Esophagus squamous epithelium (tissue), 5 donors: ENCODE measurements around the gene ULBP3. TPM values are rescaled to one million over a fixed set of nuclear protein-coding genes. Genes with fewer than 3 reads are reported as not detected.

Experiments
- DNase-seq: peaks from one replicate; lab custom pipeline; 2025; lab: John Stamatoyannopoulos, UW
- H3K27ac ChIP-seq, 4 donors: fragments of 200-600 bp; sonication (generic); one replicate each; pipeline ENCODE4 v1.5.1; 2016 to 2019; ENCODE audit warnings: mild to moderate bottlenecking in 1 of 4
- H3K27me3 ChIP-seq, 4 donors: fragments of 200-600 bp; sonication (generic); 1 replicate in 3 of 4; 2 replicates in 1 of 4; pipeline versions ENCODE4 v1.5.1 to v1.6.0; 2017 to 2021; ENCODE audit warnings: antibody characterized with exemption in 1 of 4
- H3K36me3 ChIP-seq, 3 donors: fragments of 200-600 bp; sonication (generic); one replicate each; pipeline ENCODE4 v1.5.1; 2016 to 2019
- H3K4me1 ChIP-seq, 3 donors: fragments of 200-600 bp; sonication (generic); one replicate each; pipeline ENCODE4 v1.5.1; 2017 to 2019
- H3K4me3 ChIP-seq, 4 donors: fragments of 200-600 bp; sonication (generic); 1 replicate in 3 of 4; 2 replicates in 1 of 4; pipeline ENCODE4 v1.5.1; 2016 to 2019; ENCODE audit warnings: mild to moderate bottlenecking in 2 of 4, moderate library complexity in 1 of 4
- H3K9me3 ChIP-seq, 3 donors: fragments of 200-600 bp; sonication (generic); one replicate each; pipeline ENCODE4 v1.5.1; 2016 to 2019
- CTCF ChIP-seq, 6 experiments: fragments of 450-650 bp in 4 of 6; fragments of 200-600 bp in 2 of 6; sonication (generic) in 2 of 6; IDR thresholded peaks; one replicate each; pipeline ENCODE4 v1.5.1; 2016 to 2019; ENCODE audit warnings: antibody characterized with exemption in 6 of 6, mild to moderate bottlenecking in 4 of 6, moderate library complexity in 4 of 6
- POLR2A ChIP-seq, 4 donors: fragments of 450-650 bp; IDR thresholded peaks; one replicate each; pipeline ENCODE4 v1.6.1; 2017; ENCODE audit warnings: antibody characterized with exemption in 4 of 4, mild to moderate bottlenecking in 4 of 4, moderate library complexity in 3 of 4
- WGBS, 2 donors: methylation state at CpG; one replicate each; pipeline ENCODE4 v1.1.5; 2018; 5-methylcytosine and 5-hydroxymethylcytosine counted together
- intact Hi-C: fragments of 100-400 bp; cut with DNase I; formaldehyde crosslinking; loops from one replicate; pipeline ENCODE4 v1.15.0; 2022
- total RNA-seq, 4 donors: library from RNA; depleted of rRNA; stranded (reverse); fragments of >200 nt; gene quantifications; one replicate each; pipeline ENCODE4 v1.1.0, GENCODE V29; 2016
- donor health status: DM: yes; HTN: yes; CAD: no.

Gene ULBP3
- total RNA-seq: 1 to 10 TPM; 2.1 to 5.0 (median 3.3) TPM

GRCh38 chr6:150068720-150069648, at the start of gene ULBP3:
Gene ULBP3 (minus strand): TSS chr6:150069121. CDS start chr6:150069066, 55 bp downstream.
- Histone ChIP-seq H3K27ac (peak within 1 kb of the TSS; percentile 57 to 84 (median 80)), H3K4me3 (peak within 1 kb of the TSS; percentile 34 to 90 (median 72)), H3K27me3 (peaks cover 0 to 5% (median 0%) of the 10 kb centered on the region in 4 donors), H3K36me3 (peaks cover 0 to 15% (median 0%) of the 10 kb centered on the region in 3 donors), H3K9me3 (no peaks in the 10 kb centered on the region), H3K4me1 (peaks cover 12 to 45% (median 14%) of the 10 kb centered on the region in 3 donors)
- DNase-seq: peak; percentile 46
- 9 to 11% methylated on average over 12 to 28 of the region's 72 CpGs for WGBS, 2 donors
- peak in 2 of 4 donors; percentile 40 to 63 for TF ChIP-seq POLR2A (IDR thresholded peaks at IDR 0.05)
- peak in 5 of 6 experiments; percentile 31 to 61 (median 43) for TF ChIP-seq CTCF (IDR thresholded peaks at IDR 0.05)
- intact Hi-C loops: no loop called here

- no peak for DNase-seq
- Histone ChIP-seq H3K36me3 (no peaks in the 10 kb centered on the region), H3K27me3 (peaks cover 0 to 7% (median 0%) of the 10 kb centered on the region in 4 donors), H3K27ac (no peak overlapping the region), H3K4me1 (peaks cover 0 to 24% (median 6%) of the 10 kb centered on the region in 3 donors), H3K4me3 (no peak overlapping the region), H3K9me3 (no peaks in the 10 kb centered on the region)
- 43 to 54% methylated on average over 5 of the region's 9 CpGs for WGBS, 2 donors
- TF ChIP-seq CTCF (IDR thresholded peaks at IDR 0.05) (no peak), POLR2A (IDR thresholded peaks at IDR 0.05) (no peak)
- intact Hi-C loops: no loop called here
Observed at GRCh38 chr6:150118627-150119026, 49.7 kb upstream of the ULBP3 start.

- peaks cover 0 to 5% (median 0%) of the 10 kb centered on the region in 4 donors for H3K27me3 ChIP-seq
- H3K36me3 ChIP-seq: no peaks in the 10 kb centered on the region
- no peak overlapping the region for H3K27ac ChIP-seq
- peaks cover 0 to 24% (median 6%) of the 10 kb centered on the region in 3 donors for H3K4me1 ChIP-seq
- H3K9me3 ChIP-seq: no peaks in the 10 kb centered on the region
- intact Hi-C loops: no loop called here
- no peak overlapping the region for H3K4me3 ChIP-seq
- WGBS, 2 donors: 72 to 79% methylated on average over 6 of the region's 6 CpGs
- DNase-seq: no peak
- TF ChIP-seq CTCF (IDR thresholded peaks at IDR 0.05) (no peak), POLR2A (IDR thresholded peaks at IDR 0.05) (no peak)
Observed at GRCh38 chr6:150118203-150118602, 49.3 kb upstream of the ULBP3 start.

GRCh38 chr6:150116200-150116800, 47.4 kb upstream of the ULBP3 start:
- peak overlapping the region; percentile 8 to 62 (median 54) for H3K27ac ChIP-seq
- TF ChIP-seq POLR2A (IDR thresholded peaks at IDR 0.05): no peak
- no peak for TF ChIP-seq CTCF (IDR thresholded peaks at IDR 0.05)
- DNase-seq: no peak
- intact Hi-C loops: no loop called here
- H3K36me3 ChIP-seq: no peaks in the 10 kb centered on the region
- peak overlapping the region in 1 of 4 donors; percentile 26 for H3K4me3 ChIP-seq
- peaks cover 0 to 24% (median 6%) of the 10 kb centered on the region in 3 donors for H3K4me1 ChIP-seq
- peaks cover 0 to 2% (median 0%) of the 10 kb centered on the region in 4 donors for H3K27me3 ChIP-seq
- WGBS, 2 donors: 33% methylated on average over 4 to 5 of the region's 8 CpGs
- no peaks in the 10 kb centered on the region for H3K9me3 ChIP-seq
